ENCODE results near the gene SYK.

DNA sequence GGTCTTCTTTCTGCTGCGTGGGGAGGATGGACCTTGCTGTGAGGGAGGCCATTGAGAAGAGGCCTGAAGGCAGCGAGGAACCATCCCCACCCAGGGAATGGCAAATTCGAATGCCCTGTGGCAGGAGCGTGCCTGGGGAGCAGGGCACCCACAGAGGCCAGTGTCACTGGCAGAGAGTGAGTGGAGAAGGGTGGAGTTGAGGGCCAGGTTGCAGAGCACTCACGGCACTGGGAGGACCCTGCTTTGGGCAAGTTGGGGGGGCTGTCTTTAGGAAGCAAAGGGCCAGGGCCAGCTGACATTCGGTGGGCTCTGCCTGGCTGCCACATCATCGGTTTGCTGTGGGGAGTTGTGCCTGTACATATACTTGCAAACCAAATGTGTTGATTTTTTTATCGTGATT, 47.2 kb downstream of the SYK start:
- TF ChIP-seq POLR2A (IDR thresholded peaks at IDR 0.05; ENCODE audit: low read depth, low read length) (no peak), POLR2AphosphoS5 (IDR thresholded peaks at IDR 0.05; ENCODE audit: low read depth, low read length) (no peak), TAF1 (IDR thresholded peaks at IDR 0.05; ENCODE audit: low read depth, low read length) (no peak), SPI1 (IDR thresholded peaks at IDR 0.05; ENCODE audit: low read depth, low read length) (no peak)

All from GM12891 (cell line).